ENCODE measurements around the gene HSPA5.
"Not testable (repeated sequence)": the region's sequence is repeated elsewhere in the genome, so short reads cannot be mapped to it uniquely, and the experiment has no call there.

HSPA5 gene

GRCh38 chr9:125241000-125241862 lies at the start of gene HSPA5:
Gene HSPA5 (minus strand): TSS chr9:125241343. CDS start chr9:125241126, 217 bp downstream.
- peak; percentile 100 for DNase-seq

- DNase-seq: not testable (repeated sequence)
These were observed 45.8 kb upstream of the HSPA5 start for GRCh38 chr9:125286935-125287433.

- no peak for DNase-seq
These were observed 43.7 kb upstream of the HSPA5 start for GRCh38 chr9:125284855-125285254.

- no peak for DNase-seq
These were observed 39.8 kb upstream of the HSPA5 start for GRCh38 chr9:125280945-125281344.

GRCh38 chr9:125277411-125277810 lies 36.3 kb upstream of the HSPA5 start:
- DNase-seq: no peak

- DNase-seq: no peak
These were observed 35.6 kb upstream of the HSPA5 start for GRCh38 chr9:125276771-125277170.

GRCh38 chr9:125272697-125273096 lies 31.6 kb upstream of the HSPA5 start:
- DNase-seq: no peak

- no peak for DNase-seq
These were observed 29.9 kb upstream of the HSPA5 start for GRCh38 chr9:125271081-125271480.

- no peak for DNase-seq
These were observed 27.9 kb upstream of the HSPA5 start for GRCh38 chr9:125269014-125269397.

GRCh38 chr9:125268394-125269013 lies 27.4 kb upstream of the HSPA5 start:
- DNase-seq: no peak

- not testable (repeated sequence) for DNase-seq
These were observed 22.9 kb upstream of the HSPA5 start for GRCh38 chr9:125264068-125264467.

- DNase-seq: no peak
These were observed 21.3 kb upstream of the HSPA5 start for GRCh38 chr9:125262294-125262991.

- peak; percentile 94 for DNase-seq
These were observed 20.6 kb upstream of the HSPA5 start, which contains the start of gene GAPVD1 for GRCh38 chr9:125261501-125262293. Gene GAPVD1 (plus strand): TSS chr9:125261826. CDS start chr9:125298922, 37,096 bp downstream.

GRCh38 chr9:125260561-125260960 lies 19.4 kb upstream of the HSPA5 start:
- DNase-seq: no peak

- DNase-seq: no peak
These were observed 17.8 kb upstream of the HSPA5 start for GRCh38 chr9:125258832-125259534.

- no peak for DNase-seq
These were observed 17.1 kb upstream of the HSPA5 start for GRCh38 chr9:125258160-125258785.

GRCh38 chr9:125255781-125256391 lies 14.7 kb upstream of the HSPA5 start:
- DNase-seq: no peak

GRCh38 chr9:125254231-125254630 lies 13.1 kb upstream of the HSPA5 start:
- no peak for DNase-seq

- DNase-seq: no peak
These were observed 5.1 kb upstream of the HSPA5 start for GRCh38 chr9:125246261-125246667.

- DNase-seq: no peak
These were observed 2.7 kb upstream of the HSPA5 start for GRCh38 chr9:125243792-125244260.
